ENCODE measurements around the gene ZNF185. TPM values are rescaled to one million over a fixed set of nuclear protein-coding genes. Genes with fewer than 3 reads are reported as not detected.
A peak's percentile ranks its signal among the peaks of the same experiment; 100 is the strongest.

The ZNF185 gene
- total and polyA plus RNA-seq, 2 experiments from 2014 or later: 3.7 to 4.5 TPM

DNA sequence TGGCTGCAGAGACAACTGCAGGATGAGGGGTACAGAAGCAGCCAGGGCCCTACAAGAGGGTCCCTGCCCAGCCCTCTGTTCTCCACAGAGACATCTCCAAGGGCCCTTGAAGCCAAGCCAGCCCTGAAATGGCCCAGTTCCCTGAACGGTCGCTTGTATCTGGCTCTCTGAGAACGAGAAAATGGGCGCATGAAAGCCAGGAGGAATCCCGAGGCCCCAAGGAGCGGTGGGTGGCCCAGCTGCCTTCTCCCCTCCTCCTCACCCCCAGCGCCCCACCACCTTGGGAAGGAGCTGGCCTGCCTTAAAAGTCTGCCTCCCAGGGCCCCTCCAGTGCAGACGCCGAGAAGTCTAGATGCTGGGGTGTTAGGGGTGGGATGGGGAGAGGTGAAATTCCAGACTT, 5.7 kb downstream of the ZNF185 start:
- no peaks in the 10 kb centered on the region for H3K79me2 ChIP-seq (ENCODE audit: insufficient read depth)
- no peaks in the 10 kb centered on the region for H3K9me3 ChIP-seq (ENCODE audit: low read depth)
- no peak overlapping the region for H3K4me2 ChIP-seq (ENCODE audit: unreplicated experiment)
- H3F3A ChIP-seq (ENCODE audit: insufficient read depth): no peaks in the 10 kb centered on the region
- DNase-seq: no peak
- H3K4me3 ChIP-seq: no peak overlapping the region
- H2AFZ ChIP-seq: no peak overlapping the region
- H3K4me1 ChIP-seq (ENCODE audit: insufficient read depth): peaks cover 4% of the 10 kb centered on the region; the same call in 1 of the 2 replicates
- H4K20me1 ChIP-seq (ENCODE audit: insufficient read depth): no peaks in the 10 kb centered on the region
- H3K36me3 ChIP-seq (ENCODE audit: low read depth): no peaks in the 10 kb centered on the region
- TF ChIP-seq EZH2phosphoT487 (IDR thresholded peaks at IDR 0.05; ENCODE audit: insufficient read depth, low read depth): no peak
- no peak for TF ChIP-seq EZH2 (IDR thresholded peaks at IDR 0.05; ENCODE audit: insufficient read depth, poor library complexity, severe bottlenecking)
- H3K9me2 ChIP-seq (ENCODE audit: insufficient read depth): no peaks in the 10 kb centered on the region
- WGBS, 2 experiments (ENCODE audit: low coverage in 1 of 2, low lambda C conversion rate in 2 of 2, missing lambda C conversion rate in 2 of 2): 54 to 100% methylated on average over 1 to 6 of the region's 9 CpGs
- no peaks in the 10 kb centered on the region for H3K27me3 ChIP-seq (replicated peaks; ENCODE audit: insufficient read depth)
- no peak overlapping the region for H3K27ac ChIP-seq
- in situ Hi-C loops (cut with MboI): no loop called here
- no peak overlapping the region for H3K9ac ChIP-seq

DNA sequence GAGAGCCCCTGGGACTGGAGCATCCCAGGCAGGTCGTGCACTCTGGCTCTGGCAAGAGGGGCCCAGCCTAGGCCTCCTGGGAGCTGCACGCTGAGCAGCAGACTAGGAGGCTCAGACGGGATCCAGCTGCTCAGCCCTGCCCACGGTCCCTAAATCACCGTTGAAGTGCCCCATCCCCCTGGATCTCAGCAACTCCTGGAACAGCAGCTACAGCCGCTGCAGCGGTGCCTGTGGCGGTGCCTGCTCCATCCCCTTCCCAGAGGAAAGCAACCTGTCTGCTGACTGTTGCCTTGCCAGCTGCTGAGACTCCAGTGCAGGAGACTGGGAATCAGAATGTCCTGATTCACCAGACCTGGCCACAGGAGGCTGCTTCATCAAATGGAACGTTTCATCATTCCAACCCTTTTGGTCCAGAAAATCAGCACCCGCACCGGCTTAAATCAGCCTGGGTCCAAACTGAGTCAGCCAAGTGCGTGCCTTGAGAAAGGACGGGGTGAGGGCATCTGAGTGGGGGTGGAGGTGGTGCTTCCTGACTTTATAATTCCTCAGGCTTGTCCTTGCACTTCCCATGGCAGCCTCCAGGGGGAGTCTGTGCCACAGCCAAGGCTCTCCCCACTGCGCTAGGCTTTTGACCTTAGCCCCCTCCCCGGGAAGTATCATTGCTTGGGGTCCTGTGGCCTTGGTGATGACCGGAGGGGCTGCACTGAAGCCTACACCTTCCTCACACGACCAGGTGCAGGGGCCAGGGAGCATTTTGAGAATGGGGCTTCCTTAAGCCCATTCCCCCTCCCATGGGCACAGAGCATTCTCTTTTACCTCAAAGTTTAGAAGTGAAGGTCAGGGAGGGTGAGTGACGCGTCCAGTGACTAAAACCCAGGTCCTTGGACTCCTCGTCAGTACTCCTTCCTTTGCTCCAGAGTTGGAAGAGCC, 6.5 kb downstream of the ZNF185 start:
- Histone ChIP-seq H4K20me1 (ENCODE audit: insufficient read depth) (no peaks in the 10 kb centered on the region), H3F3A (ENCODE audit: insufficient read depth) (no peaks in the 10 kb centered on the region), H3K36me3 (ENCODE audit: low read depth) (no peaks in the 10 kb centered on the region), H3K9ac (no peak overlapping the region), H3K4me2 (ENCODE audit: unreplicated experiment) (no peak overlapping the region), H3K9me2 (ENCODE audit: insufficient read depth) (no peaks in the 10 kb centered on the region), H3K27me3 (replicated peaks; ENCODE audit: insufficient read depth) (no peaks in the 10 kb centered on the region), H3K9me3 (ENCODE audit: low read depth) (no peaks in the 10 kb centered on the region), H3K79me2 (ENCODE audit: insufficient read depth) (no peaks in the 10 kb centered on the region), H3K4me3 (no peak overlapping the region), H3K4me1 (ENCODE audit: insufficient read depth) (peaks cover 4% of the 10 kb centered on the region; the same call in 1 of the 2 replicates), H3K27ac (no peak overlapping the region), H2AFZ (peak overlapping the region; percentile 26; the same call in 1 of the 2 replicates)
- DNase-seq: peak; percentile 81
- 10 to 16% methylated on average over 17 to 19 of the region's 20 CpGs for WGBS, 2 experiments (ENCODE audit: low coverage in 1 of 2, low lambda C conversion rate in 2 of 2, missing lambda C conversion rate in 2 of 2)
- TF ChIP-seq EZH2phosphoT487 (IDR thresholded peaks at IDR 0.05; ENCODE audit: insufficient read depth, low read depth) (no peak), EZH2 (IDR thresholded peaks at IDR 0.05; ENCODE audit: insufficient read depth, poor library complexity, severe bottlenecking) (no peak)
- in situ Hi-C loops (cut with MboI): no loop called here

GRCh38 chrX:152905081-152905420, 7.2 kb downstream of the ZNF185 start:
- Histone ChIP-seq H3K27me3 (replicated peaks; ENCODE audit: insufficient read depth) (no peaks in the 10 kb centered on the region), H3K27ac (no peak overlapping the region), H4K20me1 (ENCODE audit: insufficient read depth) (no peaks in the 10 kb centered on the region), H3K9me2 (ENCODE audit: insufficient read depth) (no peaks in the 10 kb centered on the region), H3K9me3 (ENCODE audit: low read depth) (no peaks in the 10 kb centered on the region), H3K4me2 (ENCODE audit: unreplicated experiment) (no peak overlapping the region), H3K9ac (no peak overlapping the region), H2AFZ (no peak overlapping the region), H3F3A (ENCODE audit: insufficient read depth) (no peaks in the 10 kb centered on the region), H3K79me2 (ENCODE audit: insufficient read depth) (no peaks in the 10 kb centered on the region), H3K4me1 (ENCODE audit: insufficient read depth) (peaks cover 4% of the 10 kb centered on the region; the same call in 1 of the 2 replicates), H3K36me3 (ENCODE audit: low read depth) (no peaks in the 10 kb centered on the region), H3K4me3 (no peak overlapping the region)
- in situ Hi-C loops (cut with MboI): no loop called here
- no peak for DNase-seq
- TF ChIP-seq EZH2 (IDR thresholded peaks at IDR 0.05; ENCODE audit: insufficient read depth, poor library complexity, severe bottlenecking) (no peak), EZH2phosphoT487 (IDR thresholded peaks at IDR 0.05; ENCODE audit: insufficient read depth, low read depth) (no peak)
- 63 to 67% methylated on average over 3 to 5 of the region's 8 CpGs for WGBS, 2 experiments (ENCODE audit: low coverage in 1 of 2, low lambda C conversion rate in 2 of 2, missing lambda C conversion rate in 2 of 2)

GRCh38 chrX:152907084-152907651, 9.3 kb downstream of the ZNF185 start:
- Histone ChIP-seq H3K9me2 (ENCODE audit: insufficient read depth) (no peaks in the 10 kb centered on the region), H3K4me1 (ENCODE audit: insufficient read depth) (peaks cover 4% of the 10 kb centered on the region; the same call in 1 of the 2 replicates), H3K4me2 (ENCODE audit: unreplicated experiment) (no peak overlapping the region), H3K9ac (no peak overlapping the region), H3K79me2 (ENCODE audit: insufficient read depth) (no peaks in the 10 kb centered on the region), H3K36me3 (ENCODE audit: low read depth) (no peaks in the 10 kb centered on the region), H2AFZ (no peak overlapping the region), H3K27me3 (replicated peaks; ENCODE audit: insufficient read depth) (no peaks in the 10 kb centered on the region), H4K20me1 (ENCODE audit: insufficient read depth) (no peaks in the 10 kb centered on the region), H3K9me3 (ENCODE audit: low read depth) (no peaks in the 10 kb centered on the region), H3K27ac (no peak overlapping the region), H3F3A (ENCODE audit: insufficient read depth) (no peaks in the 10 kb centered on the region), H3K4me3 (no peak overlapping the region)
- peak; percentile 27 for DNase-seq
- 40 to 57% methylated on average over 12 to 17 of the region's 17 CpGs for WGBS, 2 experiments (ENCODE audit: low coverage in 1 of 2, low lambda C conversion rate in 2 of 2, missing lambda C conversion rate in 2 of 2)
- TF ChIP-seq EZH2phosphoT487 (IDR thresholded peaks at IDR 0.05; ENCODE audit: insufficient read depth, low read depth) (no peak), EZH2 (IDR thresholded peaks at IDR 0.05; ENCODE audit: insufficient read depth, poor library complexity, severe bottlenecking) (no peak)
- in situ Hi-C loops (cut with MboI): no loop called here
